ENCODE results near the gene NRL.

GRCh38 chr14:24060443-24060842, 54.3 kb downstream of the NRL start:
- no peak for TF ChIP-seq BCL11A (IDR thresholded peaks at IDR 0.05; ENCODE audit: low read depth, low read length)
- TF ChIP-seq CTCF (IDR thresholded peaks at IDR 0.05 in 2 of 3, conservative IDR thresholded peaks at IDR 0.05 in 1 of 3; ENCODE audit: control insufficient read depth in 2 of 3, extremely low read depth in 1 of 3, insufficient read depth in 1 of 3, low read depth in 3 of 3, low read length in 3 of 3) = no peak
- TF ChIP-seq HCFC1 (IDR thresholded peaks at IDR 0.05; ENCODE audit: low read length) = no peak
- TF ChIP-seq EP300 (IDR thresholded peaks at IDR 0.05; ENCODE audit: borderline replicate concordance in 1 of 2, control insufficient read depth in 1 of 2, low read depth in 2 of 2, low read length in 2 of 2) = no peak
- no peak for TF ChIP-seq PBX3 (IDR thresholded peaks at IDR 0.05; ENCODE audit: insufficient replicate concordance, low read depth, low read length)
- TF ChIP-seq ASH2L (IDR thresholded peaks at IDR 0.05; ENCODE audit: borderline replicate concordance, low read depth) = no peak
- TF ChIP-seq NRF1 (conservative IDR thresholded peaks at IDR 0.05; ENCODE audit: low read depth, low read length) = no peak
- TF ChIP-seq GATAD2B (conservative IDR thresholded peaks at IDR 0.05; ENCODE audit: low read depth) = no peak
- TF ChIP-seq ESRRA (IDR thresholded peaks at IDR 0.05; ENCODE audit: low read length) = no peak
- TF ChIP-seq POLR2A (IDR thresholded peaks at IDR 0.05; ENCODE audit: low read depth, low read length) = no peak
- no peak for TF ChIP-seq BHLHE40 (IDR thresholded peaks at IDR 0.05; ENCODE audit: borderline replicate concordance in 1 of 2, low read depth in 2 of 2, low read length in 1 of 2)
- no peak for TF ChIP-seq EGR1 (IDR thresholded peaks at IDR 0.05; ENCODE audit: borderline replicate concordance in 1 of 2, low read depth in 2 of 2, low read length in 2 of 2)
- no peak for TF ChIP-seq POLR2AphosphoS2 (IDR thresholded peaks at IDR 0.05; ENCODE audit: low read depth, low read length)
- no peak for TF ChIP-seq MYC (IDR thresholded peaks at IDR 0.05; ENCODE audit: insufficient read depth, insufficient read length, insufficient replicate concordance, low read length, severe bottlenecking)

Data from GM12878 (cell line).